GM21576 (cell line): ENCODE data around the gene AK1.
"Not testable (repeated sequence)": the region's sequence is repeated elsewhere in the genome, so short reads cannot be mapped to it uniquely, and the experiment has no call there.

ENCODE experiments used
- ATAC-seq: cut with Tn5 transposase; IDR thresholded peaks from one replicate; pipeline ENCODE4 v1.9.1; 2021; ENCODE audit warnings: mild to moderate bottlenecking, moderate library complexity; ENCODE audit not compliant: unreplicated experiment

AK1 gene

GRCh38 chr9:127852829-127853228, 24.6 kb downstream of the AK1 start:
- ATAC-seq = no peak

GRCh38 chr9:127850286-127850830, 27.1 kb downstream of the AK1 start:
- no peak for ATAC-seq

GRCh38 chr9:127848756-127849504, 28.5 kb downstream of the AK1 start:
- ATAC-seq = no peak

- no peak for ATAC-seq
Measured at GRCh38 chr9:127847833-127848755, 29.4 kb downstream of the AK1 start.

GRCh38 chr9:127847178-127847510, 30.3 kb downstream of the AK1 start:
- ATAC-seq = no peak

- no peak for ATAC-seq
Measured at GRCh38 chr9:127846443-127847177, 30.9 kb downstream of the AK1 start.

- not testable (repeated sequence) for ATAC-seq
Measured at GRCh38 chr9:127845619-127846018, 31.9 kb downstream of the AK1 start.

- ATAC-seq = no peak
Measured at GRCh38 chr9:127844821-127845359, 32.6 kb downstream of the AK1 start.

- no peak for ATAC-seq
Measured at GRCh38 chr9:127841087-127841835, 36.2 kb downstream of the AK1 start.

GRCh38 chr9:127838375-127839078, 38.9 kb downstream of the AK1 start:
- no peak for ATAC-seq

GRCh38 chr9:127837346-127837745, 40.1 kb downstream of the AK1 start:
- ATAC-seq = no peak

- not testable (repeated sequence) for ATAC-seq
Measured at GRCh38 chr9:127836561-127836960, 40.9 kb downstream of the AK1 start.

GRCh38 chr9:127835991-127836516, 41.4 kb downstream of the AK1 start:
- no peak for ATAC-seq

- ATAC-seq = no peak
Measured at GRCh38 chr9:127833555-127833954, 43.9 kb downstream of the AK1 start.

- ATAC-seq = no peak
Measured at GRCh38 chr9:127832248-127832647, 45.2 kb downstream of the AK1 start.

GRCh38 chr9:127829205-127829906, 48.1 kb downstream of the AK1 start:
- no peak for ATAC-seq

GRCh38 chr9:127828262-127829031, 49.0 kb downstream of the AK1 start:
- no peak for ATAC-seq
